ENCODE measurements around the gene OBI1. TPM values are rescaled to one million over a fixed set of nuclear protein-coding genes. Genes with fewer than 3 reads are reported as not detected.

OBI1 gene
- total and polyA plus RNA-seq, 10 donors, result 4.1 to 14.7 (median 11.5) TPM

GRCh38 chr13:78608688-78609463, 50.1 kb downstream of the OBI1 start:
- Histone ChIP-seq H3K27ac (no peak overlapping the region), H3K4me3 (peak overlapping the region; percentile 31 to 68 (median 42)), H3K4me1 (peaks cover 16 to 47% (median 34%) of the 10 kb centered on the region in 6 donors), H3K36me3 (peaks cover 0 to 5% (median 0%) of the 10 kb centered on the region in 6 donors), H3K27me3 (replicated peaks in 1 of 7) (peaks cover 11 to 80% (median 67%) of the 10 kb centered on the region in 7 donors), H3K9me3 (no peaks in the 10 kb centered on the region)
- intact Hi-C loops (cut with DNase I; ENCODE audit: low total_unique reads), result no loop called here
- no peak for TF ChIP-seq CTCF (IDR thresholded peaks at IDR 0.05 in 8 of 11, conservative IDR thresholded peaks at IDR 0.05 in 3 of 11)
- TF ChIP-seq POLR2AphosphoS5 (IDR thresholded peaks at IDR 0.05), result peak; percentile 42 to 65 (median 63)
- WGBS, 5 donors, result 1 to 3% (median 2%) methylated on average over 38 to 54 of the region's 54 CpGs
- DNase-seq, result peak; percentile 77

GRCh38 chr13:78608252-78608687, 50.7 kb downstream of the OBI1 start:
- intact Hi-C loops (cut with DNase I; ENCODE audit: low total_unique reads), result no loop called here
- 7 to 13% (median 11%) methylated on average over 15 of the region's 15 CpGs for WGBS, 5 donors
- no peak for DNase-seq
- H3K36me3 ChIP-seq, result no peaks in the 10 kb centered on the region
- peaks cover 14 to 86% (median 73%) of the 10 kb centered on the region in 7 donors for H3K27me3 ChIP-seq (replicated peaks in 1 of 7)
- TF ChIP-seq POLR2AphosphoS5 (IDR thresholded peaks at IDR 0.05) (no peak), CTCF (IDR thresholded peaks at IDR 0.05 in 8 of 11, conservative IDR thresholded peaks at IDR 0.05 in 3 of 11) (no peak), POLR2A (IDR thresholded peaks at IDR 0.05) (no peak)
- no peak overlapping the region for H3K27ac ChIP-seq
- H3K4me3 ChIP-seq, result peak overlapping the region; percentile 31 to 68 (median 42)
- H3K4me1 ChIP-seq, result peaks cover 16 to 53% (median 40%) of the 10 kb centered on the region in 6 donors
- no peaks in the 10 kb centered on the region for H3K9me3 ChIP-seq

GRCh38 chr13:78607409-78608251, 51.3 kb downstream of the OBI1 start:
- H3K36me3 ChIP-seq, result no peaks in the 10 kb centered on the region
- peaks cover 14 to 93% (median 80%) of the 10 kb centered on the region in 7 donors for H3K27me3 ChIP-seq (replicated peaks in 1 of 7)
- TF ChIP-seq POLR2AphosphoS5 (IDR thresholded peaks at IDR 0.05) (no peak), POLR2A (IDR thresholded peaks at IDR 0.05) (no peak), CTCF (IDR thresholded peaks at IDR 0.05 in 8 of 11, conservative IDR thresholded peaks at IDR 0.05 in 3 of 11) (no peak)
- H3K9me3 ChIP-seq, result no peaks in the 10 kb centered on the region
- peak; percentile 69 for DNase-seq
- H3K4me1 ChIP-seq, result peaks cover 16 to 60% (median 47%) of the 10 kb centered on the region in 6 donors
- intact Hi-C loops (cut with DNase I; ENCODE audit: low total_unique reads), result no loop called here
- peak overlapping the region in 3 of 8 donors; percentile 5 to 68 (median 6) for H3K4me3 ChIP-seq
- 8 to 16% (median 11%) methylated on average over 37 to 42 of the region's 42 CpGs for WGBS, 5 donors
- no peak overlapping the region for H3K27ac ChIP-seq
